Measurements from ENCODE around the gene CUX1.
"Not testable (repeated sequence)": the region's sequence is repeated elsewhere in the genome, so short reads cannot be mapped to it uniquely, and the experiment has no call there.

CUX1 gene

GRCh38 chr7:102208826-102209225, 391.4 kb downstream of the CUX1 start:
- DNase-seq (ENCODE audit: low read depth, low spot score): no peak

- DNase-seq (ENCODE audit: low read depth, low spot score): no peak
Observed at GRCh38 chr7:102210787-102211186, 393.4 kb downstream of the CUX1 start.

- no peak for DNase-seq (ENCODE audit: low read depth, low spot score)
Observed at GRCh38 chr7:102211590-102212550, 394.4 kb downstream of the CUX1 start.

GRCh38 chr7:102214477-102215072, 397.1 kb downstream of the CUX1 start:
- DNase-seq (ENCODE audit: low read depth, low spot score): no peak

- no peak for DNase-seq (ENCODE audit: low read depth, low spot score)
Observed at GRCh38 chr7:102215256-102215655, 397.8 kb downstream of the CUX1 start.

- DNase-seq (ENCODE audit: low read depth, low spot score): no peak
Observed at GRCh38 chr7:102215711-102216110, 398.3 kb downstream of the CUX1 start.

GRCh38 chr7:102216573-102217314, 399.3 kb downstream of the CUX1 start:
- DNase-seq (ENCODE audit: low read depth, low spot score): no peak

GRCh38 chr7:102220229-102220850, 402.9 kb downstream of the CUX1 start:
- DNase-seq (ENCODE audit: low read depth, low spot score): no peak

- DNase-seq (ENCODE audit: low read depth, low spot score): no peak
Observed at GRCh38 chr7:102220960-102221800, 403.8 kb downstream of the CUX1 start.

- DNase-seq (ENCODE audit: low read depth, low spot score): no peak
Observed at GRCh38 chr7:102221961-102222360, 404.5 kb downstream of the CUX1 start.

GRCh38 chr7:102222445-102222844, 405.0 kb downstream of the CUX1 start:
- DNase-seq (ENCODE audit: low read depth, low spot score): no peak

- DNase-seq (ENCODE audit: low read depth, low spot score): no peak
Observed at GRCh38 chr7:102223184-102223583, 405.8 kb downstream of the CUX1 start.

GRCh38 chr7:102225025-102225424, 407.6 kb downstream of the CUX1 start:
- DNase-seq (ENCODE audit: low read depth, low spot score): no peak

- no peak for DNase-seq (ENCODE audit: low read depth, low spot score)
Observed at GRCh38 chr7:102227371-102227770, 409.9 kb downstream of the CUX1 start.

- no peak for DNase-seq (ENCODE audit: low read depth, low spot score)
Observed at GRCh38 chr7:102228935-102229334, 411.5 kb downstream of the CUX1 start.

- DNase-seq (ENCODE audit: low read depth, low spot score): not testable (repeated sequence)
Observed at GRCh38 chr7:102230162-102230561, 412.7 kb downstream of the CUX1 start.

GRCh38 chr7:102230593-102230992, 413.2 kb downstream of the CUX1 start:
- no peak for DNase-seq (ENCODE audit: low read depth, low spot score)

GRCh38 chr7:102232611-102233286, 415.3 kb downstream of the CUX1 start:
- DNase-seq (ENCODE audit: low read depth, low spot score): no peak

GRCh38 chr7:102234131-102234530, 416.7 kb downstream of the CUX1 start:
- no peak for DNase-seq (ENCODE audit: low read depth, low spot score)

- DNase-seq (ENCODE audit: low read depth, low spot score): no peak
Observed at GRCh38 chr7:102234801-102235550, 417.6 kb downstream of the CUX1 start.

Data from activated CD4-positive, CD25-positive, alpha-beta regulatory T cell treated with anti-CD3 and anti-CD28 coated beads, Interleukin-2, amount 50 U/mL, for 16 hours (primary cell).